NCI-H2107 treated with DMSO at 0.1 percent for 48 hours (cell line): ENCODE data around the gene KIAA1671.

Experiments used
- DNase-seq: peaks from one replicate; lab custom pipeline; 2025; ENCODE audit not compliant: unreplicated experiment; lab: John Stamatoyannopoulos, UW

The KIAA1671 gene

DNA sequence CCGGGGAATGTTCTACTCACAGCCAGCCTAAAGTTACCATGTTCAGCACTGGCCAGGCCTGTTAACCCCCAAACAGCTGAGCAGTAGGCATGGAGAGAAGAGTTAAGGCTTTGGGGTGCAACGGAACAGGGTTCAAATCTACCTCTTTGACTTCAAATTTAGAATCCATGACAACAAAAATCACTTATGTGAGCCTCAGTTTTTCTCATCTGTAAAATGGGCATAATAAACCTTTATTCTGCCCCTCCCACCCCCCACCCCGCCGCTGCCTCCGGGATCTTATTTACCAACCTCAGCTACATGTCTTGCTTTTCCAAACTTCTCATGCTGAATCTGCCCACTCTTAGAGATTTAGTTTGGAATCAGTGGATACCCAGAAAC, 134.4 kb downstream of the KIAA1671 start:
- no peak for DNase-seq

- DNase-seq: no peak
These were observed 137.8 kb downstream of the KIAA1671 start for GRCh38 chr22:25090225-25090890.

DNA sequence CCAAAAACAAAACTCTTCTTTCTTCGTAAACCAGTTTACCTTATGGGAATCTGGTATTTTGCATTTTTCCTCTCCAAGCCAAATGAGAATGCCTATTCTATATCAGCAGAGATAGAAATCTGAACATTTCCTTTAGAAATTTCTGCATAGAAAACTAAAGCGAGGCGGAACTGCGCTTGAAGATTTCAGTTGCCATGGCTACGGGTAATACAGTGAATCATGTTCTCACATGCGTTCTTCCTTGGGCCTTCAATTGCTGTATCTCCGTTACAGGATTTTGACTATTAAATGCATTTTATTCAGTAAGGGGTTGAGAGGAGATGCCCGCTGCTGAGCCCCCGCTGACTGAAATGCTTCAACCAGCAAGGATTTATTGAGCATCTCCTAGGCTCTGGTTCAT, 138.9 kb downstream of the KIAA1671 start:
- DNase-seq: no peak

DNA sequence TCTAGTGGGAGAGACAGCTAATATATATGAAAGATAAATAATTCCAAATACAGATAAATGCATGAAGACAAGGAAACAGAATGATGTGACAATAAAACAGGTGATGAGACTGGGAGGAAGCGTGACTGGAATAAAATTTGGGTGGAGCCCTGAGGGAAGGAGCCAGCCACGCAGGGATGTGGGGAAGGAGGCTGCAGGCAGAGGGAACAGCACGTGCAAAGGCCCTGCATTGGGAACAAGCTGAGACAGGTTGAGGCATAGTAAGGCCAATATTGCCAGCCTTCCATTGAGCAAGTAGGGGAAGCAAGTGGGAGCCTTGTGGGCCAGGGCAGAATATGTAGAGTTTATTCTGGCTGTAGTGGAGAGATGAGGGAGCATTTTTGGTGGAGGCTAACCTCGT, 139.6 kb downstream of the KIAA1671 start:
- no peak for DNase-seq

DNA sequence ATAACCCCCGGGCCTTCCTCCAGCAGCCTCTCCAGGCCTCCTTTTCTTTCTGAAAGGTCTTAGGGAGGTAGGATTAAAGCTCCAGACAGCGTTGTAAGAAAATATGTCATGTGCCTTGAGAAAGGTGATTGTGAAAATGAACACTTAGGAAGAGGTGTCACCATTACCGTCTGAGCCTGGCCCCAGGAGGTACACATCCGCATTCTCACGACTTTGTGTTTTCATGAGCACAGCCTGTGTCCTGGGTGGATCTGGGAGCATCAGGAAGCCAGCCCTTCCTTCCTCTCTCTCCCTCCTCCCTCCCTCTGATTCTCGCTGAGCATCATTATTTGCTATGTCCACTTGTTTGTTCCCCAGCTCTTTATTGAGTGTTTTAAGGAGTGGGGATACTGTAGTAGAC, 142.1 kb downstream of the KIAA1671 start:
- DNase-seq: no peak

DNA sequence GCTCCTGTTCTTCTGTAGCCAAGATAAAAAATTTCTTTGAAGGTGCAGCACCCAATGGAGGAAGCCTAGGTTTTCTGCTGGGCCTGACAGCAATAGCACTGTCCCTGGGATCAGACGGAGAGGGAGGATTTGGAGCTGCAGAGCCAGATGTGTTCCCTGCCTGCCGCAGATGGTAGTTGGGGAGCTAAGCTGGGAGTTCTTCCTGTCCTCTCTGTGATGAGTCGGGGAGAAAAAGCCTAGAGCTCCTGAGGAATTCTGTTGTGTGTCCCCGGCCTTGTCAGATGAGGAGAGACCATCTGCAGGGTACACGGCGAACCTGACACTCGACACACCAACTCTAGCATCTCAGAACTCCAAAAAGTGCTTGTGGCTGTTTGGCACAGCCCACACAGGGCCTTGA, 143.4 kb downstream of the KIAA1671 start:
- no peak for DNase-seq

- no peak for DNase-seq
These were observed 144.3 kb downstream of the KIAA1671 start for GRCh38 chr22:25096638-25097405.

GRCh38 chr22:25098445-25099081, 146.0 kb downstream of the KIAA1671 start:
- DNase-seq: no peak

GRCh38 chr22:25099202-25099601, 146.7 kb downstream of the KIAA1671 start:
- no peak for DNase-seq

DNA sequence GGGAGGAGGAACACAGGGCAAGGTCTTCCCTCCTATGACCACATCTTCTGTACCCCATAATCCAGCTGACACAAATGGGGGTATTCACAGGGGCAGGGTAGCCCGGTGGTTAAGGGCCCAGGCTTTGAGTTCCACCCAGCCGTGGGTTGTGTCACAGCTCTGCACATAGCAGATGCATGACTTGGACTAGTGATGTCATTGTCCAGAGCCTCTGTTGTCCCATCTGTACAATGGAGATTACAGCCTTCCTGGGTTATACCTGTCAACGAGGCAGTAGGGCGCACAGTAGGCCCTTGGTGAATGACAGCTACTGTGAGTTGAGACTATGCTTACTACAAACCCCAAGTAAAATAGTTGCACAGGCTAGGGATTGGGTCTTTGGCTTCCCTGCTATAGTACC, 147.9 kb downstream of the KIAA1671 start:
- DNase-seq: no peak

- no peak for DNase-seq
These were observed 148.4 kb downstream of the KIAA1671 start for GRCh38 chr22:25100948-25101347.

GRCh38 chr22:25101501-25101900, 149.0 kb downstream of the KIAA1671 start:
- DNase-seq: no peak

GRCh38 chr22:25101986-25102385, 149.5 kb downstream of the KIAA1671 start:
- DNase-seq: no peak

- no peak for DNase-seq
These were observed 150.2 kb downstream of the KIAA1671 start for GRCh38 chr22:25102722-25103121.

DNA sequence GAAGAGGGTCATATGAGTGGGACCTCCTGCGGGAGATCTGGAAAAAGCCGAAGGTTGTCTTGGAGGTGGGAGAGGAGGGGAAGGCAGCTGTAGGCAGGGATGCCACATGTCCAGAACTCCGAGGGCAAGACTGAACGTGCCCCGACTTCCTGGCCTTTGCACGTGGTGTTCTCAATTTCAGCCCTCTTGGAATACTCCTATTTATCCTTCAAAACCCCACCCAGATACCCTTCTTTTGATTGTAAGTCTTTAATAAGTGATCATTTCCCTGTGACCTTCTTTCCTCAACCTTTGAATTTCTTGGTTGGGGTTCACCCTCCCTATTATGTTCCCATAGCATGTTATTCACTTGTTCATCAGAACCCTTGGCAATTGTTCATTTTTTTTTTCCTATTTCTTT, 151.9 kb downstream of the KIAA1671 start:
- no peak for DNase-seq

DNA sequence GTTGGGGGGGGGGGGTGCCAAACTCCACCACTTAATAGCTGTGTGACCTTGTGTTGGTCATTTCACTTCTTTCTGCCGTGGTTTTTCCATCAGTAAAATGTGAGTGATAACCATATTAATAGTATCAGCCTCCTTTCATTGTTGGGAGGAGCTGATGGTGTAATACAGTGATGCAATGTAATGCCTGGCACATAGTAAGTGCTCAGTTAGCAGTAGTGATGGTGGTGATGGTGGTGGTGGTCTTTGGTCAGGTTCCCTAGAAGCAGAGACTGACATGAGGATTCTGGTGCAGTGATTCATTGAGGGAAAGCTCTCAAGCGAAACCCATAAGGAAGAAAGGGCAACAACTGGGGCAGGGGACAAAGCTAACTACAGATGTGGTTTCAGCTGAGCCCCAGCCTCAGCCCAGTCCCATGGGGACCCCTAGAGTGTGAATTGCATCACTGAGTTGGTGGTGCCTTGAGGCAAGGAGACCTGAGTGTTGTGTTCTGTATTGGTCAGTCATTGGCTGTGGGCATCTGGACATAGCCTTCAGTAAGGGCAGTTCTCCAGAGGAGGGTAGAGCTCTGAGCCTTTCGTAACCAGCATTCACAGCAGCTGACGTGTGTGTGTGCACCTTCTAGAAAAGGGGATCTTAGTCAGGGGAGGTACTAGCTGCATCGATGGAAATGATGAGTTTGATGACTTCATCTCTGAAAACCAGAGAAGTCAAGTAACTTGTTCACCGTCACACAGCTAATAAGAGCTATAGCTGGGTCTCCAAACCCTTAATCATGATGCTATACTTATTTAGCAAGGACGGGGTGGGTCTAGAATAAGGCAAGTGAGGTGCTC, 153.5 kb downstream of the KIAA1671 start:
- no peak for DNase-seq

DNA sequence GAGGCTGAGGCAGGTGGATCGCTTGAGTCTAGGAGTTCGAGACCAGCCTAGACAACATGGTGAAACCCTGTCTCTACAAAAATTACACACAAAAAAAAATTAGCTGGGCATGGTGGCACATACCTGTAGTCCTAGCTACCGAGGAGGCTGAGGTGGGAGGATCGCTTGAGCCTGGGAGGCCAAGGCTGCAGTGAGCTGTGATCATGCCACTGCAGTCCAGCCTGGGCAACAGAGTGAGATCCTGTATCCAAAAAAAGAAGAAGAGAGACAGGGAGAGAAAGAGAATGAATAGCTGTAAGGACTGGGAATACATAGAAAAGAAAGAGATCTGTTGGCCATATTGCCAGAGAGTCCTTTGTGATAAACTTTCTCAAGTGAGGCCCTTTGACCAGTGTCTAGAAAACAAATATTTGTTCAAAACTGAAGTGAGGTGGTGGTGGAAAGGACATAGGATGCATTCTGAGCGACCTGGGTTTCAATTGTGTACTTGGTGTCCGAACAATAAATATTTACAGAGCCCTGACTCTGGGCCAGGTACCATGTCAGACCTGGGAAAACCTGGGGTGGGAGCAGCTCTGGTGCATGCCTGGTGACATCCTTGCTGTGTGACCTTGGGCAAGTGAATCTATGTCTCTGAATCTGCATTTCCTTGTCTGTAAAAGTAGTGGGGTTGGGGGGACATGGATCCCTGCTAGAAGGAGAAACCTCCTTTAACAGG, 157.5 kb downstream of the KIAA1671 start:
- DNase-seq: no peak

- DNase-seq: no peak
These were observed 158.0 kb downstream of the KIAA1671 start for GRCh38 chr22:25110596-25110845.

DNA sequence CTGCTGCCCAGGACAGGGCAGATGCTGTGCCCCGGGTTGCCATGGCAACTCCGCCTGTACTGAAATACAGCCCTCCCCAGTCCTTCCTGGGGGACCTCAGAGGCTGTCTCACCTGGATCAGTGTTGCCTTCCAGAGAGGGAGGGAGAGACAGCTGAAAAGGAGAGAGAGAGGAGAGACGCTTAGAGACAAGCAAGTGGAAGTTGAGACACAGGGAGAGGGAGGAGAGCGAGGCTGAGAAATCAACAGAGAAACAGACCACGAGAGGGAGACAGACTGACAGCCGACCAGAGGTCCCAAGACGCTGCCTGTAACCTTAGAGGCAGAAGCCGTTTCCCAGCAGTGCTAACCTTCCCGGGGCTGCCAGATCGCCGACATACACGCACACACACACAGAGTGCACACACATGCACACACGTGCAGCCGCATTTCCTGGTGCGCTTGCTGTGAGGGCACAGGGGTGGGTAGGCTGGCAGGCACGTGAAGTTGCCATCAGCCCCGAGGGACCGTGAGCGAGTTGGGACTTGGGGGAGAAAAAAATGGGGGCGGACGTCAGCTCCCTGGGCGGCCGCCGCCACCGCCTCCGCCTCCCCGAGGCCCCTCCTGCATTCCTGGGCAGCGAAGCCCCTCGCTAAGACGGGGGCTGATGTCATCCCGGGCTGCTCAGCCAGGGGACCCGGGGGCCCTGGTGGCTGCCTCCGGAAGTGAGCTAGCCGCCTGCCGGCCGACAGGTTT, 158.5 kb downstream of the KIAA1671 start:
- DNase-seq: peak; percentile 67
